Fibroblast of the aortic adventitia (primary cell): ENCODE measurements around the gene ESPNL. TPM values are rescaled to one million over a fixed set of nuclear protein-coding genes. Genes with fewer than 3 reads are reported as not detected.

Experiments
- DNase-seq: peaks from one replicate; pipeline ENCODE4 v3.0.0-alpha.2; 2010; ENCODE audit warnings: low read depth
- H3K4me3 ChIP-seq: 2 replicates; pipeline ENCODE4 v1.5.1; 2011; ENCODE audit warnings: low read depth, mild to moderate bottlenecking, control low read depth, low read length, moderate library complexity
- total RNA-seq: library from RNA; depleted of rRNA; stranded (reverse); fragments of >200 nt; gene quantifications from 2 replicates; pipeline ENCODE4 v1.2.3, GENCODE V29; 2012; ENCODE audit warnings: low replicate concordance
- TF ChIP-seq, protein P1 (sequence below): IDR thresholded peaks from 2 replicates; pipeline ENCODE4 v1.5.1; 2011; ENCODE audit warnings: mild to moderate bottlenecking, low read length, control low read depth, inconsistent platforms; ENCODE audit not compliant: insufficient read depth

The ESPNL gene
- total RNA-seq, 1 donor = 1.4 TPM

DNA sequence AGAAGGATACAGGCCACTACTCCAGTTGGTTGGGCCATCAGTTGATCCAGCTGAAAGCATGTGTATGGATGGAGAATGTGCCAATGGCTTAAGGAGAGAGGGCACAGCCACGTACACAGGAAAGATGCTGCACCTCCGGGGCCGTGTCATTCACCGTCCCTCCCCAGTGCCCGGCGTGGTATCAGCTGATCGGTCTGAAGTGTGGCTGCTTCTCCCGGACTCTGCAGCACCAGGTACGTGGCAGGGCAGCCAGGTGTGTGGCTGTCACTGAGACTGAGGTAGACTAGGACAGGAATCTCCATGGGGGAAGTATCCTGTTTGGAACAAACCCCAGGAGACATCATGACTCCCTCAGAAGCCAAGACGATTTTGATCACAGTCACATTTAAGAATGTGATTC lies 54.4 kb downstream of the ESPNL start:
- TF ChIP-seq, protein P1, sequence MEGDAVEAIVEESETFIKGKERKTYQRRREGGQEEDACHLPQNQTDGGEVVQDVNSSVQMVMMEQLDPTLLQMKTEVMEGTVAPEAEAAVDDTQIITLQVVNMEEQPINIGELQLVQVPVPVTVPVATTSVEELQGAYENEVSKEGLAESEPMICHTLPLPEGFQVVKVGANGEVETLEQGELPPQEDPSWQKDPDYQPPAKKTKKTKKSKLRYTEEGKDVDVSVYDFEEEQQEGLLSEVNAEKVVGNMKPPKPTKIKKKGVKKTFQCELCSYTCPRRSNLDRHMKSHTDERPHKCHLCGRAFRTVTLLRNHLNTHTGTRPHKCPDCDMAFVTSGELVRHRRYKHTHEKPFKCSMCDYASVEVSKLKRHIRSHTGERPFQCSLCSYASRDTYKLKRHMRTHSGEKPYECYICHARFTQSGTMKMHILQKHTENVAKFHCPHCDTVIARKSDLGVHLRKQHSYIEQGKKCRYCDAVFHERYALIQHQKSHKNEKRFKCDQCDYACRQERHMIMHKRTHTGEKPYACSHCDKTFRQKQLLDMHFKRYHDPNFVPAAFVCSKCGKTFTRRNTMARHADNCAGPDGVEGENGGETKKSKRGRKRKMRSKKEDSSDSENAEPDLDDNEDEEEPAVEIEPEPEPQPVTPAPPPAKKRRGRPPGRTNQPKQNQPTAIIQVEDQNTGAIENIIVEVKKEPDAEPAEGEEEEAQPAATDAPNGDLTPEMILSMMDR = no peak
- no peak for DNase-seq
- no peak overlapping the region for H3K4me3 ChIP-seq

DNA sequence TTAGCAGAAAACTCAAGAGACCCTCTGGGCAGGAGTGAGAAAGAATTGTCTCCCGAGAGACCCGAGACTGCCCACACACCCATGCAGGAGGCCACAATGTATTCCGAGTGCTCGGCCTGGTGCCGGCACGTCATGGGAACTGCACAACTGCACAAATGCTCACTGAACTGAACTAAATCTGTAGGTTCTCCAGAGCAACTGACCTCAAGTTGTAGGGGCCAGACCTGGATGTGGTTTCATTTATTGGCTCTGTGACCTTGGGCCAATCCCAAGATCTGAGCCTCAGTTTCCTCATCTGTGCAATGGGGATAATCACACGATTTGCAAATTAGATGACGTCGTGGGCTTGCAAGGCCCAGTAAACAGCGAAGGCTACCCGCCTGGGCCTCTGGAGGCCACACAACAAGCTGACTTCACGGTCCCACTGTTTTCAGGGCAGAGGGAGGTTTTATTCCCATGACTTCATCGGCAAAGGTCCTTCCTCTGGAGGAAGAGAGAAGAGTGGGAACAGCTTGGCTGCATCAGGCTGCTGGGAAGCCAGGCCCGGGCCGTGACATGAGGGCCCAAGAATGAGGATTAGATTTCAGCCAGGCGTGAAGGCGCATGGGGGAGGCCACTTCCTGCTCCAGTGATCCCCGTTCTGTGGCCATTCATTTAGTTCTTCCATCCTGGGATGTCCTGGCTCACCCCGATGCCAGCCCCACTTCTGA lies 55.1 kb downstream of the ESPNL start:
- no peak overlapping the region for H3K4me3 ChIP-seq
- TF ChIP-seq, protein P1 = no peak
- peak; percentile 56 for DNase-seq

DNA sequence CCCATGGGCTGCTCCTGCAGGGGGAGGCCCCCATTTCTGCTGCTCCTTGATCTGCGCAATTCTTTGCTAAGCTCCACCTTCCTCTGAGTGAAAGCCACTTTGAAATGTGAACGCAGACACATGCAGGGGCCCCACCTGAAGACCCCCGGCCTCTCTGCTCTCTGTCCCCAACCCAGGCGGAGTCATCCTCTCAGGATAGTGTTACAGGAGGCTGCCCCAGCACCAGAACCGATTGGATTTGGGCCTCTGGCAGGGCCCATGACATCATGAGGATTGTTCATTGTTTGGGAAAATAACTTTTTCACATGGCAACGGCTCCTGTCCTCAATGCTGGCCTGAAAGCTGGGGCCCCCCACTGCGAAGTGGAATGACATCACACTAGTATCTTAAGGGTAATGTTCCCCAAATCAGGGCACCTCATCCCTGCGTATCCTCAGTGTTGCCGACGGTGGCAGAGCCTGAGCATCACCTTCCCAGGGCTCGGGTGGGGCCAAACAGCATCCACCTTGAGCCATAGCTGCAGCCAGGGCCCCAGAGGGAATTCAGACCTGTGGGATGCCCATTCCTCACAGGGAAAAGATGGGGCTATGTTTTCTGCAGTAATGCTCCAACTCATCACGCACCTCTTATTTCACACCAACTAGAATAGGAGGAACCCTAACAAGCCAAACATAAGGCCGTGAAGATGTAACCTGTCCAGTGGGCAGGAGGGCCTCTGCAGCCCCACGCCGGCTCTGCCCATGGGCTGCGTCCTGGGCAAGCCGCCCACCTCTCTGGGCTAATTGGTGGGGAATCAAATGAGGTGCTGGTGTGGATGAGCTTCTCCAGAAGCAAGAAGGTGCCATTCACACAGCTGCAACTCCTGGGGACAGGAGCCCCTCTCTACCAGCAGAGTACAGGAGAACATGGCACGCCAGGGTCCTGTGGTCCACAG lies 55.9 kb downstream of the ESPNL start:
- no peak for DNase-seq
- TF ChIP-seq, protein P1 = no peak
- no peak overlapping the region for H3K4me3 ChIP-seq

DNA sequence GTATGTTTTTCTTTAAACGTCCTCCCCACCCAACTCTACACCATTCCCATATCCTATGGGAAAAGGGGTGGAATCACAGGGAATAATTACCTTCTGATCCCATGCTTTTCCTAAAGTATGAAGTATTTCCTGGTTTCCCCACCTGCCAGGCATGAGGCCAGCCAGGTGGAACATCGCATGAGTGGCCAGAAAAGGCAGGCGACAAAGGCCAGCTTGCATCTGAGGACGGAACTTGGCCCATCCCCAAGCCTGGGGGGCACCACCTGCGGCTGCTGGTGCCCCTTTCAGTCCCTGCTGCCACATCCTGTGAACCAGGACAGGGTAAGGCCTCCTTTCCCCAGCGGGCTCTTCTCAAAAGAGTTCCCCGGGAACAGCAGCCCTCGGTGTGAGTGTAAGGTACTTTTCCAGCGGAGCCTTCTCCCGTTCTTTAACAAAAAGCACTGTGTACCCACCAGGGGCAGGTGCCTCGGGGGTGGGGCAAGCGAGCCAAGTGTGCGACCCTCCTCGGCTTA lies 57.4 kb downstream of the ESPNL start:
- TF ChIP-seq, protein P1 = no peak
- DNase-seq = no peak
- no peak overlapping the region for H3K4me3 ChIP-seq

DNA sequence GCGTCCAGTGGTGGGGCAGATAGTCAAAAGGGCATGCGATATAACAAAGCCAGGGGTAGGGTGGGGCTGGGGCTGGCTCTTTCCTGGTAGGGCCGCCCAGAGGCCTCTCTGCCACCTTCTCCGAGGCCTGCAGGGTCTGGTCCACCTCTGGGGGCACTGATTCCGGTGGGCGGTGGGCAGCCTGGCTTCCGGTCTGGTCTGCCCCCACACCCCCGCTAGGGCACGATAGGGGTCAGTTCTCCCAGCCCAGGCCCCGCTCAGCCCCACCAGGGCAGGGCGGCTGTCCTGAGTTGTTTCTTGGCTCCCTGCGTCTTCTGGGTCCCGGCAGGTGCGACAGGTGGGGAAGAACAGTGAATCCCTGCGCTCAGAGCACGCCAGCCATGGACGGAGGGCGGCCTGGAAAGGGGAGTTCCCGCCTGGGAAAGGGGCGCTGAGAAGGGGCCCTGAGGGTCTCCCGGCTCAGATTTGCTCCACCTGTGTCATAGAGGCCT lies 57.9 kb downstream of the ESPNL start:
- no peak for DNase-seq
- no peak overlapping the region for H3K4me3 ChIP-seq
- TF ChIP-seq, protein P1 = no peak

DNA sequence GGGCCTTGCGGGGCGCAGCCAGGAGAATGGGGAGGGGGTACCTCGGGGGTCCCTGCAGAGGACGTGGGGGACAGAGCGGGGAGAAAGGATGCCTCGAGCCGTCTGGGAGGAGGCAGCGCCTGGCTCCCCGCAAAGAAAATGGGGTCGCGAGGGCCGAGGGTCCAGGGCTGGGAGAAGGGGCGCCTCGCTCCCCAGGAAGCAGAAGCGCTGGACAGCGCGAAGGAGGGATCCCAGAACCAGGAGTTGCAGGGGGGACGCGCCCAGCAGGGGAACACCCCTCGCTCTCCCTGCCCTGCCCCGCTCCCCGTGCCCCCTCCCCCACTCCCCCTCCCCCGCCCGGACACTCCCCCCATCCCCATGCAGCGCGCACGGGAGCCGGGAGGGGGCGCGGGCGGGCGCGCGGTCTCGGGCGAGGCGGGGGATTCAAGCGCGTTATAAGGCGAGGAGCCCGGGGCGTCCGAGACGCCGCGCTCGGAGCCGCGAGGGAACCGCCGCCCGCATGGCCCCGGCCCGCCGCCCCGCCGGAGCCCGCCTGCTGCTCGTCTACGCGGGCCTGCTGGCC lies 58.5 kb downstream of the ESPNL start, which contains the start of gene ERFE:
ERFE (plus strand) TSS at position 462 of the 562 bp plus-strand sequence; CDS start at position 500, 38 bp downstream.
- TF ChIP-seq, protein P1 = peak; percentile 49
- H3K4me3 ChIP-seq = peak within 1 kb of the TSS; percentile 50
- DNase-seq = no peak
